HuH-7 (cell line): ENCODE results near the gene RIPOR1.
"Not testable (repeated sequence)": the region's sequence is repeated elsewhere in the genome, so short reads cannot be mapped to it uniquely, and the experiment has no call there.

Source experiments
- DNase-seq: peaks from one replicate; pipeline ENCODE4 v3.0.0; 2011; ENCODE audit warnings: low spot score

RIPOR1 gene

GRCh38 chr16:67516296-67517154 lies 12.1 kb upstream of the RIPOR1 start:
- no peak for DNase-seq

- no peak for DNase-seq
Observed at GRCh38 chr16:67517155-67517445, 11.5 kb upstream of the RIPOR1 start.

DNA sequence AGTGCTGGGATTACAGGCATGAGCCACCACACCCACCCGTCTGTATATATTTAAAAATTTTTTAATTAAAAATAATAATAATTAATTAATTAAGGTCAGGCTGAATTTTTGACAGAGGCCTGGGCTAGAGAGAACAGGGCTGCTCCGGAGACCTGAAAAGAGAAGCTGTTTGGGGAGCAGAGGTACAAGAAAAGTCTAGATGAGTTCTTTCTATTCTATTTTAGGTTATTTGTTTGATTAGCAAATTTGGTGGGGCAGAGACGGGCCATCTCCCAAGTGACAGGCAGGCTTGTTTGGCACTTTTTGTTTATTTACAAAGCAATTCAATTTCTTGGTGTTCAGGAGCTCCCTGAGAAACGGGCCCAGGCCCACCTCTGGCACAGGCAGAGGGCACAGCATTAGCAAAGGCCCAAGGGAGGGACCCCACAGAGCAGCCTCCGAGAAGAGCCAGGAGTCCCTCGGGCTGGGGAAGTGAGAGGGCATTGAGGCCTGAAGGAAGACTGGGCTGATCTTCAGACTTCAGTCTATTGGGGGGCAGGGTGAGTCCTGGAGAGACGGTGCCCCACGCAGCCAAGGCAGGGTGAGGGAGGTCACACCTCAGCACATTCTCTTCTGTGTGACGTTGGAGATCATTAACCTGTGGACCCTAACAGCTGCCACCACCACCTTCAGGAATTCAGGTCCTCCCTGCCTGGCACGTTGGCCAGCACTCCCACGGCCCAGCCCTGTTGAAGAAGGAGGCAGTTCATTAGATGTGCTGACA lies 10.8 kb upstream of the RIPOR1 start:
- no peak for DNase-seq

DNA sequence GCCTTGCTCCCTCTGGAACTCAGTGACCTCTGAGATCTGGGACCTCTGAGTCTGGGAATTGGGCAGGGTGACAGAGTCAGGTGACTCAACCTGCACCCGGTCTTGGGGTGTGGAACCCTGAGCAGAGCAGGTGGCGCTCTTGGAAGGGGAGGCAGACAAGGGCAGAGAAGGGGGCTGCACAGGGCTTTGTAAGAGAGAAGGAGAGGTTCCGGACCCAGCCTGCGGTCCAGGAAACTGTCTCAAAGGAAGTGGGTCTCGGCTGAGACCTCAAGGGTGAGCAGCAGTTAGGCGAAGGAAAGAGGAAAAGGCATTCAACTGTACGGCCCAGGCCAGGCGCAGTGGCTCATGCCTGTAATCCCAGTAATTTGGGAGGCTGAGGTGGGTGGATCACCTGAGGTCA lies 10.0 kb upstream of the RIPOR1 start:
- DNase-seq = no peak

GRCh38 chr16:67519242-67519641 lies 9.4 kb upstream of the RIPOR1 start:
- DNase-seq = no peak

DNA sequence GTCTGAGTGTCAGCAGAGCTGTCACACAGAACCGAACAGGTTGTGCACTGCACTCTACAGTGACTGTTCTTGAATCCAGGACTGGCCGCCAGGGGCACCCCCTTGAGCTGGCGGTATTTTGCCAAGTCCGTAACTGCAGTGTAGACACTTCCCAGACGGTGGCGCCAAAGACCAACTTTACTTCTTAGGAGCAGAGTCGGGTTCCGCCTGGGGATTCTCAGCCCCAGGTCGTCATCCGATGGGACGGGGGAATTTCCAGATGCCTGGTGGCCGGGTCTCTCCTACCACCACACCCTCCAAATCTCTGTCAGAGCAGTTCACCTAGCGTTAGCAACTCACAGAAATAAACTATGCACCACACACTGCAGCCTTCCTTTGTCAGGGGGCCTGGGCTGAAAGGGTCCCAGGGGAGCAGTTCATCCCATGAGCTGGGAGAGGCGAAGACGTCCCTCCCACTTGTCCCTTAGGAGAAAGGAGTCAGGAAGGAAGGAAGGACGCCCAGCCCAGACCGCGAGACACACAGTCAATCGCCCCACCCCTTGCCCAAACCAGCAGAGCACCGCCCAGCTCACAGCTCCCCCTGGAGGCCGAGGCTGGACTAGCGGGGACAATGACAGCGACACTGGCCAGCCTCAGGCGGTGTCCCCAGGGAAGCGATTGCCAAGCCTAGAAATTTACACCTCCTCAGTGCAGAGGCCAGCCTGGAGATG lies 7.4 kb upstream of the RIPOR1 start:
- DNase-seq = peak; percentile 95

DNA sequence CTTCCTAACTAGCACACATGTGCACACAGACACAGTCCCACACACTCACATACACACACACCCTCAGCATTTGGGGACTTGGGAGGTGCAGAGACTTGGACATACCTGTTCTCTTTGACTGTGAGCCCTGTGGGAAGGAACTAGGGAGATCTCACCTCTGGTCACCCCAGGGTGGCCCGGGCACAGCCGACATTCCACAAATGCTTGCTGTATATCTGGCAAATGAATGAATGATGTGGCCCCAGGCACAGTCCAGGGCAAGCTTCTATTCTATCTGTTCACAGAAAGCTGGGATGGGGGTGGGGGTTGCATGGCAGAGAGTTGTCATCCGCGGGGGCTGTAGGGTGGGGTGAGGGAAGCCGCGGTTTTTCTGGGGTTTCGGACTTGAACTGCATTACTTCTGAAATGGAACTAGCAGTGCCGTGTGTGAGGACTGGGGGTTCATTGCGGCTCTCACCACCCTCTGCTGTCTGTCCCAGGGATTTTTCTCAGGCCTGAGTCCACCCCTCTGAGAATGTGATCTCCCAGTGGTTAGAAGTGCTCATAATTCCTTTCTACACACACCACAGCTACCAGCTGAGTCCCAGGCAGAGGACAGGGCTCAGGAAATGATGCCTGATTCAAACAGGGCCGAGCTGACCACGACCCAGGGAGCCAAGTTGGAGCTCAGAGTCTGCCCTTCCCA lies 3.3 kb upstream of the RIPOR1 start:
- no peak for DNase-seq

GRCh38 chr16:67526149-67526791 lies 2.4 kb upstream of the RIPOR1 start:
- DNase-seq = no peak

- DNase-seq = peak; percentile 58
Observed at GRCh38 chr16:67528870-67529581, 397 bp downstream of the RIPOR1 start.

DNA sequence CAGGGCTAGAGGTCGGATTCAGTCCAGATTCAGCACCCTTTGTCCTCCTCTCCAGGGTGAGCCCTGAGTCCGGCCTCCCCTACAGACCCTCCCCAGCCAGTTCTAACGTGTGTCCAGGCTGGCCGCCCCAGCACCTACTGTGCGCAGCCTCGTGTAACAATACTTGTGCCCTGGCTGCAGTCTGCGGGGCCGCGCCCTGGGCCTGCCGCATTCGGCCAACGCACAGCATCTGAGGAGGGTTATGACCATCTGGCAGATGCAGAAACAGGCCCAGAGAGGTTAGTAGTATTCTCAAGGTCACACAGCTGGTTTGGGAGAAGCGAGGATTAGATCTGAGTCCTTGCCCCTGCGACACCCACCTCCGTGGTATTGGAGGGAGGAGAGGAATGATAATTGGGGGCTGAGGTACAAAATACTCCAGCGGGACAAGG lies 968 bp downstream of the RIPOR1 start:
- DNase-seq = peak; percentile 43

- peak; percentile 58 for DNase-seq
Observed at GRCh38 chr16:67530013-67530939, 1.6 kb downstream of the RIPOR1 start.

GRCh38 chr16:67531247-67531646 lies 2.6 kb downstream of the RIPOR1 start:
- DNase-seq = no peak

DNA sequence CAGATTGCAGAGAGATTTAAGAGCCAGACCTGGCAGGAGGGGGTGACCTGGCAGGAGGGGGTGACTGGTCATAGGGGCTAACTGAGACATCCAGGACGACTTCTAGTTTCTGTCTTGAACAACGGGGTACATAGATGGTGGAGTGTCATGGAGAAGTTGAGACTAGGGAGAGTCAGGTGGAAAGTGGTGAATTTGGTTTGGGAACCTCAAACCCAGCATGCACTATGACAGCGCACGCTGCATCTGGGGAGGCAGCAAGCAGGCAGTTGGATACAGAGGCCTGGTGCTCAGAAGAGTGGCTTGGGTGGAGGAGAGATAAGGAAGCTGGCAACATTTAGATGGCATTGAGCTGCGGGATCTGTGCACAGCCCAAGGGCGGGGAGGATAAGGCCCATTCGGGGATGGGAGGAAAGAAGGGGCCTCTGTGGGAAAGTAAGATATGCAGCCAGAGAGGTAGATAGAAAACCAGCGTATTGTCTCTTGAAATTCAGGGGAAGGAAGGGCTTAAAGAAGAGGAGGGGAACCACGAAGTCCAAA lies 4.5 kb downstream of the RIPOR1 start:
- no peak for DNase-seq

GRCh38 chr16:67533987-67534386 lies 5.4 kb downstream of the RIPOR1 start:
- DNase-seq = not testable (repeated sequence)

DNA sequence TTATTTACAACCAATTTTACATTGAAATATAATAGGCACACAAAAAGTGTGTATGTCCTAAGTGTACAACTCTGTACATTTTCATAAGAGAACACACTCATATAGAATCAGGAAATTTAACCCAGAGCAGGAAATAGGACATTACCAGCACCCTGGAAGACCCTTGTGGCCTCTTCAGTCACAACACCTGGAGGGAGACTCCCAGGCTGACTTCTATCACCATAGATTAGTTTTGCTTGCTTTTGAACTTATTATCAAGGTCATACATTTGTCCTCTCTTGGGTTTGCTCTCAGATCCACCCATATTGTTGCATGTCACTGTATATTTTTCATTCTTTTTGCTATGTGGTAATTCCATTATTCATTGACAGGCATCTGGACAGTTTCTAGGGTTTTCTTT lies 5.8 kb downstream of the RIPOR1 start:
- no peak for DNase-seq

DNA sequence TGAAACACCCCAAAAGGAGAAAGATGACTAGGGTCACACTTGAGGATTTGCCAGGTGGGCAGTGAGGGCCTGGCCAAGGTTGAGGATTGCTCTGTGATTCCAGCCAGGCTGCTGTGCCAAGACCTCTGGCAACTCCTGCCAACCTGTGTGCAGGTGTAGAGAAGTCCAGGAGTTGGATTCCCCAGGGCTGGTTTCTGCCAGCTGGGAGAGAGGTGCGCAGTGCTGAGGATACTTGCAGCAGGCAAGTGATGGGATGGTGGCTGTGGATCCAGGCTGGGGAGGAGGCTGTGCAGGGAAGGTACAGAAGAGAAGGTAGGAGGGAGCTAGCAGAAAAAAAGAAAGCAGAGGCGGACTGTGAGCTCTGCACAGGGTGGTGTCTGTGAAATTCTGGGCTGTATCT lies 6.6 kb downstream of the RIPOR1 start:
- DNase-seq = no peak

GRCh38 chr16:67537270-67537635 lies 8.6 kb downstream of the RIPOR1 start:
- DNase-seq = peak; percentile 71

DNA sequence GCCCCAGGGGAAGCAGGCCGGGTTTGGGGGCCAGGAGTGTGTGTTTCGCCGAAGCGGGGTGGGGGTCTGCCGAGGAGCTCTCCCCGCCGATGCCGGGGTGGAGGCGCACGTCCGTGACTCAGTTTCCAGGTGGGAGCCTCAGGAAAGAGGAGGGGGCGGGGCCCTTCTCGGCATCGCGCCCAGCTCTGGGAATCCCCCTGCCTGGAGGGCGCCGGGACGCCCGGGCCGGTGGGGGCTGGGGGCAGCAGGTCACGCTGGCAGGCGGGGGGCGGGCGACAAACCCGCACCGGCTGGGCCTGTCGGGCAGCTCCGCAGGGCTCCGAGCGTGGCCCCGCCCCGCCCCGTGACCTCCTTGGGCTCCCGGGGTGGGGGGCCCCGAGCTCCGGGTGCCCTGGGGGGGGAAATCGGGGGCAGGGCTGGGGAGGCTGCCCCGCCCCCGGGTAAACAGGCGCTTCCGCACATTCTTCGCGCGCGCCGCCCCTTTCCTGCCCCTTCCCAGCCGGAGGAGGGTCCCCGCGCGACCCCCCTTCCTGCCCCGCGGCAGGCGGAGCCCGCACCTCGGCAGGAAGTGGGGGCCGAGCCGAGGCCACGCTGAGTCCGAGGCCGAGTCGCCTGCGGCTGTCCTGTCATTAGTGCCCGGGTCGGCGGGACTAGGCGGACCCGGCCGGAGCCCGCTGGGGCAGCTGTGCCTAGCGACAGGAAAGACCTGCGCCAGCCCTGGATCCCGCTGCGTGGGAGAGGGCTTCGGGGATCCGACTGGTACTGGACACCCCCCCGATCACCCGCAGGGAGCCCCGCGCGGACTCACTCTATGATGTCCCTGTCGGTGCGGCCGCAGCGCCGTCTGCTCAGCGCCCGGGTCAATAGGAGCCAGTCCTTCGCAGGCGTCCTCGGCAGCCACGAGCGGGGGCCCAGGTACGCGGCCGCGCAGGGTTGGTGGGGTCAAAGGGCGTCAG lies 9.3 kb downstream of the RIPOR1 start:
- peak; percentile 72 for DNase-seq

- peak; percentile 58 for DNase-seq
Observed at GRCh38 chr16:67538666-67539101, 10.1 kb downstream of the RIPOR1 start.
